Measurements from ENCODE around the gene ZFYVE26.

ZFYVE26 gene

GRCh38 chr14:67766035-67766680 lies 50.2 kb downstream of the ZFYVE26 start:
- FAIRE-seq = no peak
- DNase-seq (ENCODE audit: insufficient read length, low spot score) = no peak
- TF ChIP-seq, protein P1, sequence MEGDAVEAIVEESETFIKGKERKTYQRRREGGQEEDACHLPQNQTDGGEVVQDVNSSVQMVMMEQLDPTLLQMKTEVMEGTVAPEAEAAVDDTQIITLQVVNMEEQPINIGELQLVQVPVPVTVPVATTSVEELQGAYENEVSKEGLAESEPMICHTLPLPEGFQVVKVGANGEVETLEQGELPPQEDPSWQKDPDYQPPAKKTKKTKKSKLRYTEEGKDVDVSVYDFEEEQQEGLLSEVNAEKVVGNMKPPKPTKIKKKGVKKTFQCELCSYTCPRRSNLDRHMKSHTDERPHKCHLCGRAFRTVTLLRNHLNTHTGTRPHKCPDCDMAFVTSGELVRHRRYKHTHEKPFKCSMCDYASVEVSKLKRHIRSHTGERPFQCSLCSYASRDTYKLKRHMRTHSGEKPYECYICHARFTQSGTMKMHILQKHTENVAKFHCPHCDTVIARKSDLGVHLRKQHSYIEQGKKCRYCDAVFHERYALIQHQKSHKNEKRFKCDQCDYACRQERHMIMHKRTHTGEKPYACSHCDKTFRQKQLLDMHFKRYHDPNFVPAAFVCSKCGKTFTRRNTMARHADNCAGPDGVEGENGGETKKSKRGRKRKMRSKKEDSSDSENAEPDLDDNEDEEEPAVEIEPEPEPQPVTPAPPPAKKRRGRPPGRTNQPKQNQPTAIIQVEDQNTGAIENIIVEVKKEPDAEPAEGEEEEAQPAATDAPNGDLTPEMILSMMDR (IDR thresholded peaks at IDR 0.05; ENCODE audit: insufficient read depth, missing control alignments) = peak; percentile 28

- no peak for DNase-seq (ENCODE audit: insufficient read length, low spot score)
- TF ChIP-seq, protein P1 (IDR thresholded peaks at IDR 0.05; ENCODE audit: insufficient read depth, missing control alignments) = no peak
- no peak for FAIRE-seq
These were observed 51.1 kb downstream of the ZFYVE26 start for GRCh38 chr14:67765192-67765834.

DNA sequence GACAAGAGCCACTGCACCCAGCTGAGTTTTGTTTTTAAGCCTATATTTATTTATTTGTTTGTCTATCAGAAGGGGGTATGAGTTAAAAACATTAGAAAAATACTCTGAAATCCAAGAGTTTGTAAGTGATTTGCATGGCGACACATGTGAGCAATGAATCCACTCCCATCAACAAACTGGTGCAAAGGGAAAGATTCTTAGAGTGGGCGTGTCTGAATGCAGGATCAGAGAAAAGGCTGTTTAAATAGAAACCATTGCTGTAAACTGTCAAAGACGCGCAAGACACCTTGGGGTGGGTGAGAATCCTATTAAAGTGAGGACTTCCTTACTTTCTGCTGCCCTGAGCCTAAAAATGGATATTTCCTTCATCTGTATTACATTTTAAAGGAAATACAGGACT lies 51.9 kb downstream of the ZFYVE26 start:
- FAIRE-seq = no peak
- TF ChIP-seq, protein P1 (IDR thresholded peaks at IDR 0.05; ENCODE audit: insufficient read depth, missing control alignments) = no peak
- no peak for DNase-seq (ENCODE audit: insufficient read length, low spot score)

GRCh38 chr14:67763158-67763822 lies 53.1 kb downstream of the ZFYVE26 start:
- FAIRE-seq (no peak), DNase-seq (ENCODE audit: insufficient read length, low spot score) (no peak)
- TF ChIP-seq, protein P1 (IDR thresholded peaks at IDR 0.05; ENCODE audit: insufficient read depth, missing control alignments) = no peak

DNA sequence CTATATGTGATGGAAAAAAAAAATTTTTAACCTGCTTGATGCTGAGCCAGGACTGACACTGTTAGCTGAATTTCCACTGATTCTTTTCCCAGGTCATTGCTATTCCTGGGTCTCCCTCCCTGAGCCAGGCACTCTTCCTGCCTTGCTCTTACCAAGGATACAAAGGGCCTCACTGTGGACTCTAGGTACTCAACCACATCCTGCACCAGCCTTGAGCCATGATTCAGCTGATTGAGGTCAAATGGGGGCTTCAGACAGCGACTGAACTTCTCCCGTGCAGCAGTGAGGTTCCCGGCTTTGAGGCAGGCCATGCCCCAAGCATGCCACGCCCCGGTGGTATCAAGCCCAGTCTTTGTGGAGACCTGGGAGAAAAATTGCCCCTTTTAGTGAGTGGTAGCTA lies 54.3 kb downstream of the ZFYVE26 start:
- DNase-seq (ENCODE audit: insufficient read length, low spot score) (no peak), FAIRE-seq (no peak)
- TF ChIP-seq, protein P1 (IDR thresholded peaks at IDR 0.05; ENCODE audit: insufficient read depth, missing control alignments) = no peak

GRCh38 chr14:67759916-67760315 lies 56.5 kb downstream of the ZFYVE26 start:
- peak; percentile 95 for FAIRE-seq
- DNase-seq (ENCODE audit: insufficient read length, low spot score) = peak; percentile 48
- TF ChIP-seq, protein P1 (IDR thresholded peaks at IDR 0.05; ENCODE audit: insufficient read depth, missing control alignments) = no peak

DNA sequence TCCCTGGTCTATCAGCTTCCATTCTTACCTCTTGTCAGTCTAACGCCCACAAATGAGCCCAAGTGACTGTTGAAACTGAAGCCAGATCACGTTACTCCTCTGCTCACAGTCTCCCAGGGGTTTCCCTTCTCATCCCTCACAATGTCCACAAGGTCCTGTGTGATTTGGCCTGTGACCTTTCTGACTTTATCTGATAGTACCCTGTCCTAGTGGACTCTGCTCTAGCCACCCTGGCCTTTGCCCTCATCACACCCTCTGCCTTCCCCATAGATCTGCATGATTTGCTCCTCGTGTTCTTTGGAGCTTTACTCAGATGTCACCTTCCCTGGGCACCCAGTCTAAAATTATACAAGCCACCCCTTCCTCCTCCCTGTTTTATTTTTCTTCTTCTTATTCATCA lies 59.2 kb downstream of the ZFYVE26 start:
- DNase-seq (ENCODE audit: insufficient read length, low spot score) (no peak), FAIRE-seq (no peak)
- TF ChIP-seq, protein P1 (IDR thresholded peaks at IDR 0.05; ENCODE audit: insufficient read depth, missing control alignments) = no peak
